CD4-positive, alpha-beta T cell treated with Interleukin-10 for 1 hour (primary cell): ENCODE results near the gene PHYHD1.

ENCODE experiments used
- DNase-seq: peaks from one replicate; pipeline ENCODE4 v3.0.0-alpha.2; 2020

The PHYHD1 gene

GRCh38 chr9:128986671-128987070, 65.9 kb downstream of the PHYHD1 start:
- DNase-seq: no peak

- DNase-seq: no peak
Measured at GRCh38 chr9:128987805-128988204, 67.0 kb downstream of the PHYHD1 start.
